ENCODE data around the gene PRMT5. TPM values are rescaled to one million over a fixed set of nuclear protein-coding genes. Genes with fewer than 3 reads are reported as not detected.

Gene PRMT5
- total RNA-seq, 1 donor from 2014 or later, result 91.6 TPM

DNA sequence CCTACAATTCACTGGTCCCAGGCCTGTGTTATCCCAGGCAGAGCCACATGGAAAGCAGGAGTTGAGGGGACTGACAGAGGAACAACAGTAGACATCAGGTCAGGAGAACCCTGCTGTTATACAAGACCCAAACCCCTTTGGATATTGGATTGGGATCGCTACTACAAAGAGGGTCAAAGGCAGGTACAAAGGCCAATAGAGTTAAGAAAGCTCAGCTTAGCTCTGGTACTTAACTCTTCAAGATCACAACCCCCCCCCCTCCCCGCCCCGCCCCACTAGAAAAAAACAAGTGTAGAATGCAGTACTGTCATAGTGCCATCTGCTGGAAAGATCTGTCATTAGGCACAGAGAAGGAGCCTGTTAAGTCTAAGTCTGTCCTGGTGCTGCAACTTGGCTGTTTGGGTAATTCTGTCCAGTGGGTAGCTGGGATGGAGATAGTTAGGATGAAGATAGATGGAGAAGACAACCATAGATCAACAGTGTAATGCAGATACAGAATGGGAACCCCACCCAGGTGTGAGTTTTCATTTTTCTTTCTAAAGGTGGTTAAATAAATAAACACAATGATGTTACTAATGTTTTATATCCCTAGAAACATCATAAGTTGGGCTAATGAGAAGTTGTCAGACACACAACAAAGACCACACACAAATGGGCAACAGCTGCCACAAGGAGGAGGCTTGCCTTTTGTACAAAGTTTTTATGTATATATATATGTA lies 28.9 kb downstream of the PRMT5 start:
- Mint-ChIP-seq H3K4me3 (ENCODE audit: unreplicated experiment) (no peak overlapping the region), H3K27ac (ENCODE audit: unreplicated experiment) (no peak overlapping the region), H3K9me3 (ENCODE audit: unreplicated experiment) (no peaks in the 10 kb centered on the region), H3K36me3 (ENCODE audit: low read depth, unreplicated experiment) (peaks cover 10% of the 10 kb centered on the region), H3K4me1 (ENCODE audit: low read depth, unreplicated experiment) (peaks cover 26% of the 10 kb centered on the region), H3K27me3 (ENCODE audit: low read depth, unreplicated experiment) (no peaks in the 10 kb centered on the region)
- Histone ChIP-seq H3K36me3 (ENCODE audit: insufficient read depth, low read length) (peaks cover 34% of the 10 kb centered on the region), H3K4me3 (ENCODE audit: insufficient read depth, low read depth, low read length) (no peak overlapping the region), H3K4me2 (ENCODE audit: low read length) (no peak overlapping the region), H2AFZ (ENCODE audit: low read depth, low read length) (no peak overlapping the region), H4K20me1 (ENCODE audit: insufficient read depth, low read length) (no peaks in the 10 kb centered on the region), H3K9me3 (ENCODE audit: insufficient read depth, low read depth, low read length) (no peaks in the 10 kb centered on the region), H3K27ac (ENCODE audit: low read depth, low read length) (no peak overlapping the region), H3K9ac (ENCODE audit: low read length) (no peak overlapping the region), H3K4me1 (ENCODE audit: insufficient read depth, low read length) (peaks cover 15% of the 10 kb centered on the region), H3K79me2 (ENCODE audit: insufficient read depth, low read length) (no peaks in the 10 kb centered on the region), H3K27me3 (ENCODE audit: insufficient read depth, low read length) (no peaks in the 10 kb centered on the region)
- no peak for FAIRE-seq
- peak; percentile 41 for DNase-seq (ENCODE audit: low read depth)
- TF ChIP-seq, protein P1, sequence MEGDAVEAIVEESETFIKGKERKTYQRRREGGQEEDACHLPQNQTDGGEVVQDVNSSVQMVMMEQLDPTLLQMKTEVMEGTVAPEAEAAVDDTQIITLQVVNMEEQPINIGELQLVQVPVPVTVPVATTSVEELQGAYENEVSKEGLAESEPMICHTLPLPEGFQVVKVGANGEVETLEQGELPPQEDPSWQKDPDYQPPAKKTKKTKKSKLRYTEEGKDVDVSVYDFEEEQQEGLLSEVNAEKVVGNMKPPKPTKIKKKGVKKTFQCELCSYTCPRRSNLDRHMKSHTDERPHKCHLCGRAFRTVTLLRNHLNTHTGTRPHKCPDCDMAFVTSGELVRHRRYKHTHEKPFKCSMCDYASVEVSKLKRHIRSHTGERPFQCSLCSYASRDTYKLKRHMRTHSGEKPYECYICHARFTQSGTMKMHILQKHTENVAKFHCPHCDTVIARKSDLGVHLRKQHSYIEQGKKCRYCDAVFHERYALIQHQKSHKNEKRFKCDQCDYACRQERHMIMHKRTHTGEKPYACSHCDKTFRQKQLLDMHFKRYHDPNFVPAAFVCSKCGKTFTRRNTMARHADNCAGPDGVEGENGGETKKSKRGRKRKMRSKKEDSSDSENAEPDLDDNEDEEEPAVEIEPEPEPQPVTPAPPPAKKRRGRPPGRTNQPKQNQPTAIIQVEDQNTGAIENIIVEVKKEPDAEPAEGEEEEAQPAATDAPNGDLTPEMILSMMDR (IDR thresholded peaks at IDR 0.05; ENCODE audit: insufficient read depth, low read depth, low read length), result peak; percentile 54
- TF ChIP-seq EZH2 (IDR thresholded peaks at IDR 0.05; ENCODE audit: insufficient read depth, low read length), result no peak

DNA sequence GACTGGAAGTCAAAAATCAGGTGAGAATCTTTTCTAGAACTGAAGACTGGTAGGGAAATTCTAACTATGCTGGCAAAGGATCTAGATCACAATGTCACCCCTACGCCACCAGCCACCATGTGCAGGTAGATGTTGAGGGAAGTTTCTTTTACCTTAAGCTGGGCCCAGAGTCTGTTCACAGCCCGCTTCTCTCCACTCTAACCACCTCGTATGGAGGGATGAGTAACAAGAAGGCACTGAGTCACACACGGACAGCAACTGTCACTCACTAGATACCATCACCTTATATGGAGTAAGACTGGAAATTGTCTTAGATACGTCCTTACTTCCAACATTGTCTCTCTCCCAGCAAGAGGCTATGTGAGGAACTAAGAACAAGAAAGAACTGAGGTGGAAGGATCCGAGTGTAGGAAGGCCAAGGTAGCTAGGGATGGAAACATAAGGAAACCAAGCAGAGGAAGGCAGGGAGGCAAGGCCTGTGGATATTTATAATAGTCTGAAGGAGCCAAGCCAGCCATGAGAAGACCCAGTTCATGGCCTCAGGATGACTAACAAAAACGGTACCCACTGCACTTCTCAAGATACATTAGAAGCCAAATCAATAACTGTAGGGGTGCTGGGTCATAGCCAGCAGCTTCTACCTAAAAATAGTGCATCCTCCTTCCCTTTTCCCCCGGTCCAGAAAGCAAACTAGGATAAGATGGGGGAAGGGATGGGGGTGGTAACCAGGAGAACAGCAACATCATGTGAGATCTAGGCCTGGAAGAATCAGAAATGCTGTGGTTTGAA lies 30.7 kb downstream of the PRMT5 start:
- Histone ChIP-seq H3K27me3 (ENCODE audit: insufficient read depth, low read length) (no peaks in the 10 kb centered on the region), H3K4me3 (ENCODE audit: insufficient read depth, low read depth, low read length) (peak overlapping the region; percentile 1), H3K79me2 (ENCODE audit: insufficient read depth, low read length) (no peaks in the 10 kb centered on the region), H3K27ac (ENCODE audit: low read depth, low read length) (peak overlapping the region; percentile 14), H3K4me2 (ENCODE audit: low read length) (peak overlapping the region; percentile 40), H4K20me1 (ENCODE audit: insufficient read depth, low read length) (no peaks in the 10 kb centered on the region), H3K9ac (ENCODE audit: low read length) (no peak overlapping the region), H3K9me3 (ENCODE audit: insufficient read depth, low read depth, low read length) (no peaks in the 10 kb centered on the region), H3K36me3 (ENCODE audit: insufficient read depth, low read length) (peaks cover 16% of the 10 kb centered on the region), H2AFZ (ENCODE audit: low read depth, low read length) (no peak overlapping the region), H3K4me1 (ENCODE audit: insufficient read depth, low read length) (peaks cover 15% of the 10 kb centered on the region)
- FAIRE-seq, result no peak
- Mint-ChIP-seq H3K27me3 (ENCODE audit: low read depth, unreplicated experiment) (no peaks in the 10 kb centered on the region), H3K4me1 (ENCODE audit: low read depth, unreplicated experiment) (peaks cover 26% of the 10 kb centered on the region), H3K9me3 (ENCODE audit: unreplicated experiment) (no peaks in the 10 kb centered on the region), H3K27ac (ENCODE audit: unreplicated experiment) (peak overlapping the region; percentile 97), H3K36me3 (ENCODE audit: low read depth, unreplicated experiment) (peaks cover 8% of the 10 kb centered on the region), H3K4me3 (ENCODE audit: unreplicated experiment) (peak overlapping the region; percentile 51)
- DNase-seq (ENCODE audit: low read depth), result peak; percentile 76
- no peak for TF ChIP-seq EZH2 (IDR thresholded peaks at IDR 0.05; ENCODE audit: insufficient read depth, low read length)
- TF ChIP-seq, protein P1 (IDR thresholded peaks at IDR 0.05; ENCODE audit: insufficient read depth, low read depth, low read length), result no peak
